Neuronal stem cell (in vitro differentiated cells): ENCODE results near the gene TIGAR.

Experiments used
- DNase-seq: peaks from one replicate; pipeline ENCODE4 v3.0.0-alpha.2; 2013; ENCODE audit warnings: low spot score
- H2AFZ ChIP-seq: one replicate; pipeline ENCODE4 v1.6.1; 2013; ENCODE audit warnings: mild to moderate bottlenecking, low read length, inconsistent platforms
- H2AK5ac ChIP-seq: 2 replicates; pipeline ENCODE4 v1.6.1; 2013; ENCODE audit warnings: low read depth, mild to moderate bottlenecking, inconsistent platforms, low read length, moderate library complexity, mixed read lengths
- H2BK120ac ChIP-seq: 2 replicates; pipeline ENCODE4 v1.6.1; 2013; ENCODE audit warnings: low read depth, mild to moderate bottlenecking, inconsistent platforms, low read length, moderate library complexity, mixed read lengths
- H2BK12ac ChIP-seq: one replicate; pipeline ENCODE4 v1.6.1; 2013; ENCODE audit warnings: low read length, inconsistent platforms
- H2BK15ac ChIP-seq: 2 replicates; pipeline ENCODE4 v1.6.1; 2013; ENCODE audit warnings: mild to moderate bottlenecking, low read length, inconsistent platforms, mixed read lengths
- H2BK5ac ChIP-seq: one replicate; pipeline ENCODE4 v1.6.1; 2013; ENCODE audit warnings: inconsistent platforms, mild to moderate bottlenecking, low read length, moderate library complexity
- H3K14ac ChIP-seq: one replicate; pipeline ENCODE4 v1.6.1; 2013; ENCODE audit warnings: low read length, inconsistent platforms
- H3K18ac ChIP-seq: 2 replicates; pipeline ENCODE4 v1.6.1; 2013; ENCODE audit warnings: low read length, inconsistent platforms
- H3K23ac ChIP-seq: 2 replicates; pipeline ENCODE4 v1.6.1; 2013; ENCODE audit warnings: low read depth, mild to moderate bottlenecking, mixed read lengths, low read length, inconsistent platforms; ENCODE audit not compliant: poor library complexity
- H3K27ac ChIP-seq: replicated peaks from 3 replicates; pipeline ENCODE4 v1.5.1; 2013; ENCODE audit warnings: low read length, inconsistent platforms
- H3K27me3 ChIP-seq, 3 experiments: 2 replicates each; pipeline ENCODE4 v1.6.1; 2013; ENCODE audit warnings: low read length in 3 of 3, mild to moderate bottlenecking in 2 of 3, inconsistent platforms in 1 of 3, low read depth in 1 of 3, mixed read lengths in 1 of 3, moderate library complexity in 1 of 3; ENCODE audit not compliant: control insufficient read depth in 3 of 3, insufficient read depth in 3 of 3
- H3K36me3 ChIP-seq, 2 donors: replicated peaks in 1 of 2; 2 replicates each; pipeline ENCODE4 v1.6.1; 2013; ENCODE audit warnings: low read length in 2 of 2; ENCODE audit not compliant: control insufficient read depth in 2 of 2, insufficient read depth in 2 of 2
- H3K4ac ChIP-seq: 2 replicates; pipeline ENCODE4 v1.6.1; 2013; ENCODE audit warnings: inconsistent platforms, mild to moderate bottlenecking, low read length, moderate library complexity
- H3K4me1 ChIP-seq, 2 donors: 1 replicate in 1 of 2; 2 replicates in 1 of 2; pipeline ENCODE4 v1.6.1; 2013; ENCODE audit warnings: low read length in 2 of 2, low read depth in 1 of 2; ENCODE audit not compliant: control insufficient read depth in 2 of 2, insufficient read depth in 1 of 2
- H3K4me2 ChIP-seq: one replicate; pipeline ENCODE4 v1.6.1; 2013; ENCODE audit warnings: mild to moderate bottlenecking, low read length, inconsistent platforms; ENCODE audit not compliant: insufficient read depth, poor library complexity, severe bottlenecking
- H3K4me3 ChIP-seq, 2 donors: 2 replicates each; pipeline ENCODE4 v1.5.1; 2013; ENCODE audit warnings: low read length in 2 of 2, mild to moderate bottlenecking in 2 of 2, inconsistent platforms in 1 of 2, moderate library complexity in 1 of 2
- H3K79me1 ChIP-seq: one replicate; pipeline ENCODE4 v1.6.1; 2013; ENCODE audit warnings: low read depth, mild to moderate bottlenecking, inconsistent platforms, low read length, moderate library complexity
- H3K9ac ChIP-seq: one replicate; pipeline ENCODE4 v1.6.1; 2013; ENCODE audit warnings: mild to moderate bottlenecking, low read depth, low read length, inconsistent platforms; ENCODE audit not compliant: poor library complexity
- H3K9me3 ChIP-seq, 2 donors: replicated peaks in 1 of 2; 2 replicates each; pipeline versions ENCODE3 to v1.6.1; 2013; ENCODE audit warnings: low read length in 2 of 2, mild to moderate bottlenecking in 2 of 2, inconsistent platforms in 1 of 2, low read depth in 1 of 2, mixed read lengths in 1 of 2, moderate library complexity in 1 of 2; ENCODE audit not compliant: control insufficient read depth in 2 of 2, insufficient read depth in 1 of 2
- H4K8ac ChIP-seq: one replicate; pipeline ENCODE4 v1.6.1; 2013; ENCODE audit warnings: low read depth, mild to moderate bottlenecking, inconsistent platforms, low read length, moderate library complexity
- H4K91ac ChIP-seq: one replicate; pipeline ENCODE4 v1.6.1; 2013; ENCODE audit warnings: low read length, low read depth, mild to moderate bottlenecking, inconsistent platforms; ENCODE audit not compliant: poor library complexity
- WGBS, 2 donors: extraction: QIAGEN DNeasy Blood & Tissue Kit; methylation state at CpG; one replicate each; pipeline ENCODE4 v1.1.7; 2013; ENCODE audit warnings: missing lambda C conversion rate in 2 of 2, mixed read lengths in 1 of 2; ENCODE audit not compliant: insufficient read length in 2 of 2, insufficient replicate concordance in 1 of 2; ENCODE audit errors: extremely low coverage in 2 of 2; 5-methylcytosine and 5-hydroxymethylcytosine counted together

The TIGAR gene

DNA sequence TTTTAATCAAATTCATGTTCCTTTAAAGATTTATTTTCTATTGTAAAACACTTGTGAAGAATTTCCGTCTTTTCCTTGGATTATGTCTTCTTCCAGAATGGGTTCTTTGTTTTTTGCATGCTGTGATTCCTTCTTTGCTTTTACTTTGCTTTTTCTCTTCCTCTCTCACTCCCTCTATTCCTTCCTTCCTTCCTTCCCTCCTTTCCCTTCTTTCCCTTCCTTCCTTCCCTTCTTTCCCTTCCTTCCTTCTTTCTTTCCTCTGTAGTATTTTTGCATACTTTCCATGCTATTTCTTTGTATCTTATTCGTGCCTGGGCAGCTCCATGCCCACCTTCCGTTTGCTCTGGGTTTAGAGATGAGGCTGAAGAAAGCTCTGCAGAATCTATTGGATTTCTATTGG is 80.1 kb downstream of the TIGAR start:
- H2BK5ac ChIP-seq: no peak overlapping the region
- no peaks in the 10 kb centered on the region for H3K36me3 ChIP-seq
- H3K23ac ChIP-seq: no peak overlapping the region
- no peak overlapping the region for H3K9ac ChIP-seq
- no peak overlapping the region for H3K4ac ChIP-seq
- WGBS, 2 donors: no CpG with 5 or more reads among the region's 3 CpGs
- no peak overlapping the region for H2AFZ ChIP-seq
- no peak overlapping the region for H2BK120ac ChIP-seq
- H3K4me3 ChIP-seq: no peak overlapping the region
- H2BK12ac ChIP-seq: no peak overlapping the region
- H3K79me1 ChIP-seq: no peaks in the 10 kb centered on the region
- H2AK5ac ChIP-seq: no peak overlapping the region
- H3K14ac ChIP-seq: no peak overlapping the region
- peaks cover 0 to 1% of the 10 kb centered on the region in 2 donors for H3K4me1 ChIP-seq
- H3K18ac ChIP-seq: no peak overlapping the region
- no peak overlapping the region for H3K4me2 ChIP-seq
- no peaks in the 10 kb centered on the region for H3K27me3 ChIP-seq
- H4K91ac ChIP-seq: no peak overlapping the region
- H2BK15ac ChIP-seq: no peak overlapping the region
- DNase-seq: no peak
- no peak overlapping the region for H3K27ac ChIP-seq
- H4K8ac ChIP-seq: no peak overlapping the region
- peaks cover 0 to 5% of the 10 kb centered on the region in 2 donors for H3K9me3 ChIP-seq

DNA sequence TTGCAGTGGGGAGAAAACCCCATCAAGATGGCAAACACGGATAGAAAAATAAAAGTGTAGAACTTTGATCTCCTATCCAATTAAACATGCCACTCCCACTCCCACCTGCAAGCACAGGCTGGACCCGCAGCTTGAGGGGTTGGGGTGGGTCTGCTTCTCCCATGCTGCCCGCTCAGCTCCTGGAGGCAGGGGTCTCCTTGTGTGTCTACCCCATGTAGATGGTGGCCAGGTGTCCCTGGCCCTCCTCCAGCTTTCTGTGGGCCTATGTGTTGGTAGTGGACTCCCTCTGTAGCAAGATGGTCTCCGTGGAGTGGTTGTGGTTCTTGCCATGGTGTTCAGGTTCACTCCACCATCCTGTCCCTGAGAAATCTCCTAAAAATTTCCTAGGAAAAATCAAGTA is 82.0 kb downstream of the TIGAR start:
- H2BK15ac ChIP-seq: no peak overlapping the region
- no peak overlapping the region for H4K8ac ChIP-seq
- no peak overlapping the region for H3K4me3 ChIP-seq
- H2AK5ac ChIP-seq: no peak overlapping the region
- DNase-seq: no peak
- no peak overlapping the region for H3K23ac ChIP-seq
- no peak overlapping the region for H3K14ac ChIP-seq
- H3K4me2 ChIP-seq: no peak overlapping the region
- no CpG with 5 or more reads among the region's 4 CpGs for WGBS, 2 donors
- no peak overlapping the region for H4K91ac ChIP-seq
- H2AFZ ChIP-seq: no peak overlapping the region
- H3K4me1 ChIP-seq: peaks cover 0 to 1% of the 10 kb centered on the region in 2 donors
- peaks cover 0 to under 1% (median 0%) of the 10 kb centered on the region in 3 experiments for H3K27me3 ChIP-seq
- H2BK120ac ChIP-seq: no peak overlapping the region
- H3K79me1 ChIP-seq: no peaks in the 10 kb centered on the region
- no peak overlapping the region for H2BK5ac ChIP-seq
- no peak overlapping the region for H3K27ac ChIP-seq
- peaks cover 0 to 5% of the 10 kb centered on the region in 2 donors for H3K9me3 ChIP-seq
- no peaks in the 10 kb centered on the region for H3K36me3 ChIP-seq
- H3K9ac ChIP-seq: no peak overlapping the region
- H2BK12ac ChIP-seq: no peak overlapping the region
- no peak overlapping the region for H3K18ac ChIP-seq
- H3K4ac ChIP-seq: no peak overlapping the region
